K562 (cell line): Measurements from ENCODE around the gene FBXL12. TPM values are rescaled to one million over a fixed set of nuclear protein-coding genes. Genes with fewer than 3 reads are reported as not detected.

Experiments
- ASH1L ChIP-seq: fragments of 450-650 bp; IDR thresholded peaks from 2 replicates; pipeline ENCODE4 v1.6.1; 2018; ENCODE audit warnings: borderline replicate concordance, mild to moderate bottlenecking, low read depth; ENCODE audit not compliant: partially characterized antibody
- ATF7 ChIP-seq: fragments of 450-650 bp; IDR thresholded peaks from 2 replicates; pipeline ENCODE4 v1.7.1; 2014; ENCODE audit warnings: mild to moderate bottlenecking, moderate library complexity
- ELK1 ChIP-seq: sonication (generic); formaldehyde crosslinking; IDR thresholded peaks from 2 replicates; pipeline ENCODE4 v1.8.1; 2022; ENCODE audit warnings: missing genetic modification reagents
- ETV5 ChIP-seq: sonication (generic); formaldehyde crosslinking; IDR thresholded peaks from 2 replicates; pipeline ENCODE4 v1.4.0; 2020; ENCODE audit warnings: low read depth, mild to moderate bottlenecking, missing genetic modification reagents
- HMG20B ChIP-seq: fragments of 250-450 bp; sonication (Bioruptor Pico); IDR thresholded peaks from 2 replicates; pipeline ENCODE4 v1.5.0; 2021; ENCODE audit warnings: mild to moderate bottlenecking
- PML ChIP-seq: IDR thresholded peaks from 2 replicates; pipeline ENCODE4 v1.6.1; 2012; ENCODE audit warnings: low read length, inconsistent platforms
- POLR2H ChIP-seq: IDR thresholded peaks from 2 replicates; pipeline ENCODE4 v1.6.1; 2016; ENCODE audit warnings: missing genetic modification characterization, low read depth, mild to moderate bottlenecking, control low read depth, missing compliant biosample characterization, moderate library complexity
- TBL1XR1 ChIP-seq, 2 experiments: IDR thresholded peaks; 2 replicates each; pipeline ENCODE4 v1.6.1; 2012; ENCODE audit warnings: improper control_type of control experiment in 2 of 2, low read length in 2 of 2, mild to moderate bottlenecking in 1 of 2
- TFAP4 ChIP-seq: sonication (generic); formaldehyde crosslinking; IDR thresholded peaks from 2 replicates; pipeline ENCODE4 v1.8.0; 2022; ENCODE audit warnings: missing genetic modification reagents, mild to moderate bottlenecking, moderate library complexity, borderline replicate concordance
- UBTF ChIP-seq, 2 experiments: IDR thresholded peaks; 2 replicates each; pipeline ENCODE4 v1.6.1; 2012; ENCODE audit warnings: improper control_type of control experiment in 2 of 2, low read depth in 2 of 2, low read length in 2 of 2, borderline replicate concordance in 1 of 2
- VEZF1 ChIP-seq: fragments of 200-800 bp; sonication (Bioruptor generic); IDR thresholded peaks from 2 replicates; pipeline ENCODE4 v1.6.1; 2017; ENCODE audit warnings: missing genetic modification characterization, missing compliant biosample characterization
- ZNF12 ChIP-seq: sonication (generic); formaldehyde crosslinking; IDR thresholded peaks from 2 replicates; pipeline ENCODE4 v1.4.0; 2020; ENCODE audit warnings: mild to moderate bottlenecking, missing genetic modification reagents
- ZNF124 ChIP-seq: sonication (generic); formaldehyde crosslinking; IDR thresholded peaks from 2 replicates; pipeline ENCODE4 v1.8.1; 2022; ENCODE audit warnings: missing genetic modification reagents
- ZNF277 ChIP-seq: fragments of 250-450 bp; sonication (Bioruptor Pico); IDR thresholded peaks from 2 replicates; pipeline ENCODE4 v1.8.0; 2022; ENCODE audit warnings: inconsistent platforms, mild to moderate bottlenecking, moderate library complexity, borderline replicate concordance
- ZNF512 ChIP-seq: IDR thresholded peaks from 2 replicates; pipeline ENCODE4 v1.6.1; 2016; ENCODE audit warnings: missing genetic modification characterization, missing compliant biosample characterization
- ZNF584 ChIP-seq: fragments of 200-800 bp; sonication (Bioruptor generic); IDR thresholded peaks from 2 replicates; pipeline ENCODE4 v1.6.1; 2016; ENCODE audit warnings: low read depth, mild to moderate bottlenecking, missing genetic modification characterization, missing compliant biosample characterization
- polyA plus RNA-seq, 8 experiments: library from polyadenylated mRNA; depleted of rRNA in 4 of 8; stranded (reverse) in 5 of 8; unstranded in 3 of 8; fragments of >200 nt; fragmentation: Nextera tagmentation in 2 of 8; fragmentation: Illumina TruSeq in 1 of 8; extraction: Ambion mirVana in 2 of 8; extraction: Trizol in 1 of 8; gene quantifications; 2 replicates each; pipeline versions ENCODE4 v1.2.1 to v1.2.3, GENCODE V29; 2011 to 2014; ENCODE audit warnings: inconsistent platforms in 1 of 8, missing spikeins in 1 of 8
- total RNA-seq, 7 experiments: library from RNA; depleted of rRNA in 6 of 7; stranded (reverse); fragments of >200 nt in 6 of 7; fragmentation: Illumina TruSeq in 2 of 7; extraction: Trizol in 2 of 7; gene quantifications; 2 replicates each; pipeline versions ENCODE4 v1.2.1 to v1.2.3, GENCODE V29; 2011 to 2021; ENCODE audit warnings: low replicate concordance in 1 of 7

FBXL12 gene
- total and polyA plus RNA-seq, 9 of the 15 experiments (the other 6 are each of a cell fraction or from before 2014, with no cell fraction given) = 2.7 to 40.5 (median 26.5) TPM

GRCh38 chr19:9827289-9828238, 8.7 kb upstream of the FBXL12 start, which contains the start of gene UBL5 (continued):
- peak in 1 of 2 experiments; percentile 42; a peak in 1 of 4 replicates for TF ChIP-seq UBTF (IDR thresholded peaks at IDR 0.05; ENCODE audit: borderline replicate concordance in 1 of 2, low read depth in 2 of 2, low read length in 2 of 2)
- TF ChIP-seq POLR2H = peak; percentile 56; the same call in 1 of the 2 replicates
- peak; percentile 39 for TF ChIP-seq TFAP4
- TF ChIP-seq ZNF512 (tag) = no peak
- no peak for TF ChIP-seq TBL1XR1 (IDR thresholded peaks at IDR 0.05; ENCODE audit: low read length in 2 of 2)
- TF ChIP-seq HMG20B (CRISPR knock-in tag) = no peak
- no peak for TF ChIP-seq ZNF584 (CRISPR knock-in tag)
- TF ChIP-seq ELK1 (CRISPR knock-in tag) = no peak
- peak; percentile 62 for TF ChIP-seq PML
- TF ChIP-seq ZNF277 (CRISPR knock-in tag) = no peak
- peak; percentile 60 for TF ChIP-seq VEZF1 (CRISPR knock-in tag)
- peak; percentile 51 for TF ChIP-seq ASH1L
- TF ChIP-seq ZNF12 (CRISPR knock-in tag) = 0 out of 2 replicates have a peak, but pooled peaks have one; percentile 48
- TF ChIP-seq ATF7 = peak; percentile 50
- TF ChIP-seq ZNF124 (CRISPR knock-in tag) = no peak
- peak; percentile 52; the same call in 1 of the 2 replicates for TF ChIP-seq ETV5 (CRISPR knock-in tag)
